ENCODE results near the gene PGA3.

The PGA3 gene

DNA sequence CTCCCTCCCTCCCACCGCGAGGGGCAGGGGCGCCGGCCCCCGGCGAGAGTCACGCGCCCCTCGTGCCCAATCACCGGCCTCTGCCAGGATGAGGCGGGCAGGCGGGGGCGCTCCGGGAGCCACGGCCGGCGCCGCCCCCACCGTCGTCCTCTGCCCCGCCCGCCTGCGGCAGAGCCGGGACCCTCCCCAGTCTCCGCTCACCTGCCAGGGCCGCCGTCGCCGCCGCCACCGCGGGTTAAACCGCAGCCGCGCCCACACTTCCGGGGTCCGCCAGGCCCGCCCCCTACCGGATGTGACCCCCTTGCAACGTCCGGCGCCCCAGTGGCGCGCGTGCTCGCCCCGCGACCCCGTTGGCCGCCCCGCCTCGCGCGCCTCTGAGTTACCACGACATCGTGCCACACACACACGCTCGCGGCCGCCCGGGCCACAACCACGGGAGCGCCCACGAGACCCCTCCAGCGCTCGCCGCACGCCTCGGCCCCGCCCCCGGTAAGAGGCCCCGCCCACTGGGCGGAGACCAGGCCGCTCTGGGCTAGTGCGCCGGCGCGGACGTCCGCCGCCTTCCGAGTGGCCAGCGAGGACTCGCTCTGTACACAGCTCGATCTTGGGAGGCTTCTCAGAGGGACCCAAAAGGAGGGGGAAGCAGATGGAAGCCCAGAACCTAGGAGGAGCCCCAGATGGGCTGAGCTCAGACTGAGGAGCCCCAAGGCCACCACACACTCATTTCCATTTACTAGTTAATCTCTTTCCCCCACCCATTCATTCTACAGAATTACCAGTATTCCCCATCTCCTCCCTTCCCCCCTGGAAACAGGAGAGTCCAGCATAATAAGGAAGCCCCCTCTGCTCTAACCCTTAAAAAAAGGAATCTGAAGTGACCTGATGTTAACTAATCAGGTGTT is 41.9 kb upstream of the PGA3 start, which contains the start of gene VPS37C (continued):
- no peak for TF ChIP-seq ZXDB (tag by site-specific recombination; IDR thresholded peaks at IDR 0.05)
- TF ChIP-seq ZNF266 (tag by site-specific recombination; IDR thresholded peaks at IDR 0.05; ENCODE audit: low read depth): no peak
- no peak for TF ChIP-seq ZNF510 (tag by site-specific recombination; IDR thresholded peaks at IDR 0.05; ENCODE audit: insufficient replicate concordance)
- TF ChIP-seq ZNF223 (tag by site-specific recombination; IDR thresholded peaks at IDR 0.05): no peak
- no peak for TF ChIP-seq ZNF571 (tag by site-specific recombination; IDR thresholded peaks at IDR 0.05)
- TF ChIP-seq ZNF629 (tag by site-specific recombination; IDR thresholded peaks at IDR 0.05): no peak
- no peak for TF ChIP-seq FEZF1 (tag by site-specific recombination; IDR thresholded peaks at IDR 0.05)
- TF ChIP-seq, protein P1, sequence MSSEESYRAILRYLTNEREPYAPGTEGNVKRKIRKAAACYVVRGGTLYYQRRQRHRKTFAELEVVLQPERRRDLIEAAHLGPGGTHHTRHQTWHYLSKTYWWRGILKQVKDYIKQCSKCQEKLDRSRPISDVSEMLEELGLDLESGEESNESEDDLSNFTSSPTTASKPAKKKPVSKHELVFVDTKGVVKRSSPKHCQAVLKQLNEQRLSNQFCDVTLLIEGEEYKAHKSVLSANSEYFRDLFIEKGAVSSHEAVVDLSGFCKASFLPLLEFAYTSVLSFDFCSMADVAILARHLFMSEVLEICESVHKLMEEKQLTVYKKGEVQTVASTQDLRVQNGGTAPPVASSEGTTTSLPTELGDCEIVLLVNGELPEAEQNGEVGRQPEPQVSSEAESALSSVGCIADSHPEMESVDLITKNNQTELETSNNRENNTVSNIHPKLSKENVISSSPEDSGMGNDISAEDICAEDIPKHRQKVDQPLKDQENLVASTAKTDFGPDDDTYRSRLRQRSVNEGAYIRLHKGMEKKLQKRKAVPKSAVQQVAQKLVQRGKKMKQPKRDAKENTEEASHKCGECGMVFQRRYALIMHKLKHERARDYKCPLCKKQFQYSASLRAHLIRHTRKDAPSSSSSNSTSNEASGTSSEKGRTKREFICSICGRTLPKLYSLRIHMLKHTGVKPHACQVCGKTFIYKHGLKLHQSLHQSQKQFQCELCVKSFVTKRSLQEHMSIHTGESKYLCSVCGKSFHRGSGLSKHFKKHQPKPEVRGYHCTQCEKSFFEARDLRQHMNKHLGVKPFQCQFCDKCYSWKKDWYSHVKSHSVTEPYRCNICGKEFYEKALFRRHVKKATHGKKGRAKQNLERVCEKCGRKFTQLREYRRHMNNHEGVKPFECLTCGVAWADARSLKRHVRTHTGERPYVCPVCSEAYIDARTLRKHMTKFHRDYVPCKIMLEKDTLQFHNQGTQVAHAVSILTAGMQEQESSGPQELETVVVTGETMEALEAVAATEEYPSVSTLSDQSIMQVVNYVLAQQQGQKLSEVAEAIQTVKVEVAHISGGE (tag by site-specific recombination; conservative IDR thresholded peaks at IDR 0.05; ENCODE audit: low read depth): peak; percentile 64
- TF ChIP-seq ZNF660 (tag by site-specific recombination; IDR thresholded peaks at IDR 0.05): no peak
- TF ChIP-seq ZBTB21 (tag by site-specific recombination; IDR thresholded peaks at IDR 0.05): no peak
- no peak for TF ChIP-seq ZNF830 (tag by site-specific recombination; IDR thresholded peaks at IDR 0.05; ENCODE audit: low read depth)
- no peak for TF ChIP-seq HOXC10 (CRISPR knock-in tag; IDR thresholded peaks at IDR 0.05)
- TF ChIP-seq, protein P2, sequence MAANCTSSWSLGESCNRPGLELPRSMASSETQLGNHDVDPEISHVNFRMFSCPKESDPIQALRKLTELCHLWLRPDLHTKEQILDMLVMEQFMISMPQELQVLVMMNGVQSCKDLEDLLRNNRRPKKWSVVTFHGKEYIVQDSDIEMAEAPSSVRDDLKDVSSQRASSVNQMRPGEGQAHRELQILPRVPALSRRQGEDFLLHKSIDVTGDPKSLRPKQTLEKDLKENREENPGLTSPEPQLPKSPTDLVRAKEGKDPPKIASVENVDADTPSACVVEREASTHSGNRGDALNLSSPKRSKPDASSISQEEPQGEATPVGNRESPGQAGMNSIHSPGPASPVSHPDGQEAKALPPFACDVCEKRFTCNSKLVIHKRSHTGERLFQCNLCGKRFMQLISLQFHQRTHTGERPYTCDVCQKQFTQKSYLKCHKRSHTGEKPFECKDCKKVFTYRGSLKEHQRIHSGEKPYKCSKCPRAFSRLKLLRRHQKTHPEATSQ (tag by site-specific recombination; IDR thresholded peaks at IDR 0.05): no peak
- TF ChIP-seq ZNF624 (tag by site-specific recombination; IDR thresholded peaks at IDR 0.05): no peak
- TF ChIP-seq ZSCAN30 (tag by site-specific recombination; IDR thresholded peaks at IDR 0.05): no peak
- TF ChIP-seq ZNF785 (tag by site-specific recombination; IDR thresholded peaks at IDR 0.05): peak; percentile 45; the same call in 1 of the 2 replicates
- peak; percentile 52 for TF ChIP-seq SP2 (tag by site-specific recombination; IDR thresholded peaks at IDR 0.05)
- no peak for TF ChIP-seq SCRT2 (tag by site-specific recombination; IDR thresholded peaks at IDR 0.05)
- peak; percentile 58; the same call in 1 of the 2 replicates for TF ChIP-seq KLF8 (tag by site-specific recombination; IDR thresholded peaks at IDR 0.05)
- TF ChIP-seq YY1 (tag by site-specific recombination; IDR thresholded peaks at IDR 0.05): 0 out of 2 replicates have a peak, but pooled peaks have one; percentile 0
- no peak for TF ChIP-seq ZNF416 (tag by site-specific recombination; IDR thresholded peaks at IDR 0.05)
- TF ChIP-seq KLF9 (tag by site-specific recombination; IDR thresholded peaks at IDR 0.05; ENCODE audit: low read depth): peak; percentile 82
- TF ChIP-seq TCF7L2 (IDR thresholded peaks at IDR 0.05; ENCODE audit: borderline replicate concordance, low read depth, low read length): no peak
- TF ChIP-seq ZBTB20 (tag by site-specific recombination; IDR thresholded peaks at IDR 0.05): no peak
- TF ChIP-seq ZNF292 (tag by site-specific recombination; IDR thresholded peaks at IDR 0.05; ENCODE audit: borderline replicate concordance, low read depth): no peak
- no peak for TF ChIP-seq ZNF394 (tag by site-specific recombination; IDR thresholded peaks at IDR 0.05; ENCODE audit: borderline replicate concordance)
- no peak for TF ChIP-seq ZFP41 (tag by site-specific recombination; IDR thresholded peaks at IDR 0.05; ENCODE audit: borderline replicate concordance)
- TF ChIP-seq ZNF140 (tag by site-specific recombination; IDR thresholded peaks at IDR 0.05): no peak
- TF ChIP-seq, protein P3, sequence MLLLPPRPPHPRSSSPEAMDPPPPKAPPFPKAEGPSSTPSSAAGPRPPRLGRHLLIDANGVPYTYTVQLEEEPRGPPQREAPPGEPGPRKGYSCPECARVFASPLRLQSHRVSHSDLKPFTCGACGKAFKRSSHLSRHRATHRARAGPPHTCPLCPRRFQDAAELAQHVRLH (tag by site-specific recombination; IDR thresholded peaks at IDR 0.05): no peak
- TF ChIP-seq ZNF558 (tag by site-specific recombination; IDR thresholded peaks at IDR 0.05): no peak
- no peak for TF ChIP-seq ZSCAN16 (tag by site-specific recombination; IDR thresholded peaks at IDR 0.05)
- no peak for TF ChIP-seq ZNF548 (tag by site-specific recombination; IDR thresholded peaks at IDR 0.05)
- TF ChIP-seq ZBTB8A (tag by site-specific recombination; IDR thresholded peaks at IDR 0.05): peak; percentile 19; the same call in 1 of the 2 replicates
- TF ChIP-seq ZIC2 (tag by site-specific recombination; IDR thresholded peaks at IDR 0.05): no peak
- no peak for TF ChIP-seq ZNF211 (tag by site-specific recombination; IDR thresholded peaks at IDR 0.05; ENCODE audit: low read depth)
- TF ChIP-seq ZNF19 (tag by site-specific recombination; IDR thresholded peaks at IDR 0.05; ENCODE audit: low read depth): no peak
- peak; percentile 77; the same call in 1 of the 2 replicates for TF ChIP-seq KLF10 (tag by site-specific recombination; IDR thresholded peaks at IDR 0.05)
- TF ChIP-seq ZNF514 (tag by site-specific recombination; IDR thresholded peaks at IDR 0.05): no peak
